Adrenal gland (tissue), 12 donors: Measurements from ENCODE around the gene MAD2L1BP. TPM values are rescaled to one million over a fixed set of nuclear protein-coding genes. Genes with fewer than 3 reads are reported as not detected.

Source experiments
- DNase-seq, 7 donors: peaks; one replicate each; pipeline ENCODE4 v3.0.0-alpha.2; 2019 to 2020
- H3K27ac ChIP-seq, 5 donors: fragments of 200-600 bp; sonication (generic) in 4 of 5; 1 replicate in 3 of 5; 2 replicates in 2 of 5; pipeline versions ENCODE4 v1.5.1 to v1.8.0; 2016 to 2020; ENCODE audit warnings: mild to moderate bottlenecking in 1 of 5
- H3K27me3 ChIP-seq: fragments of 200-600 bp; 2 replicates; pipeline ENCODE4 v1.8.0; 2021
- H3K36me3 ChIP-seq, 2 donors: fragments of 200-600 bp; replicated peaks in 1 of 2; 1 replicate in 1 of 2; 2 replicates in 1 of 2; pipeline versions ENCODE4 v1.5.1 to v1.8.0; 2018 to 2022
- H3K4me1 ChIP-seq, 2 donors: fragments of 200-600 bp; replicated peaks in 1 of 2; 1 replicate in 1 of 2; 2 replicates in 1 of 2; pipeline versions ENCODE4 v1.5.1 to v1.8.0; 2018 to 2021
- H3K4me3 ChIP-seq, 4 donors: fragments of 200-600 bp; sonication (generic) in 3 of 4; one replicate each; pipeline ENCODE4 v1.5.1; 2016 to 2018
- H3K9me3 ChIP-seq, 3 donors: fragments of 200-600 bp; sonication (generic) in 1 of 3; replicated peaks in 1 of 3; 1 replicate in 2 of 3; 2 replicates in 1 of 3; pipeline versions ENCODE4 v1.5.1 to v1.8.0; 2016 to 2021
- POLR2A ChIP-seq, 2 donors: fragments of 450-650 bp; IDR thresholded peaks; one replicate each; pipeline ENCODE4 v1.6.1; 2017; ENCODE audit warnings: antibody characterized with exemption in 2 of 2, mild to moderate bottlenecking in 2 of 2, moderate library complexity in 1 of 2
- WGBS, 4 donors: extraction: QIAGEN DNeasy Blood & Tissue Kit in 2 of 4; methylation state at CpG; one replicate each; pipeline versions ENCODE4 v1.1.5 to v1.1.7; 2013 to 2017; 5-methylcytosine and 5-hydroxymethylcytosine counted together
- intact Hi-C, 2 donors: fragments of 100-400 bp; cut with DNase I; formaldehyde crosslinking; loops; one replicate each; pipeline versions ENCODE4 v1.14.1 to v1.15.0; 2022 to 2023
- polyA plus RNA-seq, 3 donors: library from polyadenylated mRNA; stranded (reverse); fragments of 200-250 nt in 2 of 3; fragments of 350-450 nt in 1 of 3; fragmentation: Illumina TruSeq in 1 of 3; extraction: RNeasy Lipid Tissue Mini Kit (QIAGEN cat#74804) in 1 of 3; gene quantifications; one replicate each; pipeline ENCODE4 v1.2.3, GENCODE V29; 2013 to 2014
- total RNA-seq, 9 donors: library from RNA; depleted of rRNA in 4 of 9; stranded (reverse); fragments of >200 nt in 4 of 9; fragments of 120-200 nt in 1 of 9; fragmentation: NEBNext Ultra II Directional in 1 of 9; extraction: Animal tissue kit (Norgen Biotek cat#: 25700) in 1 of 9; gene quantifications; one replicate each; pipeline versions ENCODE4 v1.1.0 to v1.2.4, GENCODE V29; 2013 to 2023
- TF ChIP-seq, protein P1 (sequence below), 6 experiments: fragments of 450-650 bp in 4 of 6; fragments of 200-600 bp in 2 of 6; sonication (generic) in 1 of 6; IDR thresholded peaks; 1 replicate in 5 of 6; 2 replicates in 1 of 6; pipeline versions ENCODE4 v1.5.1 to v1.8.0; 2016 to 2021; ENCODE audit warnings: antibody characterized with exemption in 6 of 6, mild to moderate bottlenecking in 2 of 6, moderate library complexity in 1 of 6
- donor health status: healthy with polysubstance abuse.
- donor health status: Bipolar disorder and iron deficiency.
- donor health status: DM: yes; HTN: yes; CAD: no.
- donor health status: DM: no; HTN: no; CAD: no.
- donor health status: DM: no; HTN: no; CAD: no.
- donor health status: DM: yes; HTN: yes; CAD: no.

The MAD2L1BP gene
- total and polyA plus RNA-seq, 12 donors, result 15.2 to 112 (median 27.2) TPM

GRCh38 chr6:43670623-43670986, 35.0 kb downstream of the MAD2L1BP start:
- Histone ChIP-seq H3K4me3 (no peak overlapping the region), H3K27me3 (no peaks in the 10 kb centered on the region), H3K4me1 (peaks cover 31 to 52% of the 10 kb centered on the region in 2 donors), H3K36me3 (peaks cover 0 to 41% of the 10 kb centered on the region in 2 donors), H3K27ac (no peak overlapping the region), H3K9me3 (no peaks in the 10 kb centered on the region)
- intact Hi-C loops, result no loop called here
- DNase-seq, result no peak
- TF ChIP-seq, protein P1, sequence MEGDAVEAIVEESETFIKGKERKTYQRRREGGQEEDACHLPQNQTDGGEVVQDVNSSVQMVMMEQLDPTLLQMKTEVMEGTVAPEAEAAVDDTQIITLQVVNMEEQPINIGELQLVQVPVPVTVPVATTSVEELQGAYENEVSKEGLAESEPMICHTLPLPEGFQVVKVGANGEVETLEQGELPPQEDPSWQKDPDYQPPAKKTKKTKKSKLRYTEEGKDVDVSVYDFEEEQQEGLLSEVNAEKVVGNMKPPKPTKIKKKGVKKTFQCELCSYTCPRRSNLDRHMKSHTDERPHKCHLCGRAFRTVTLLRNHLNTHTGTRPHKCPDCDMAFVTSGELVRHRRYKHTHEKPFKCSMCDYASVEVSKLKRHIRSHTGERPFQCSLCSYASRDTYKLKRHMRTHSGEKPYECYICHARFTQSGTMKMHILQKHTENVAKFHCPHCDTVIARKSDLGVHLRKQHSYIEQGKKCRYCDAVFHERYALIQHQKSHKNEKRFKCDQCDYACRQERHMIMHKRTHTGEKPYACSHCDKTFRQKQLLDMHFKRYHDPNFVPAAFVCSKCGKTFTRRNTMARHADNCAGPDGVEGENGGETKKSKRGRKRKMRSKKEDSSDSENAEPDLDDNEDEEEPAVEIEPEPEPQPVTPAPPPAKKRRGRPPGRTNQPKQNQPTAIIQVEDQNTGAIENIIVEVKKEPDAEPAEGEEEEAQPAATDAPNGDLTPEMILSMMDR (IDR thresholded peaks at IDR 0.05), result no peak
- TF ChIP-seq POLR2A (IDR thresholded peaks at IDR 0.05), result no peak
- 96 to 98% (median 98%) methylated on average over 6 of the region's 6 CpGs; no CpG with 5 or more reads in 1 of the 4 donors for WGBS, 4 donors

DNA sequence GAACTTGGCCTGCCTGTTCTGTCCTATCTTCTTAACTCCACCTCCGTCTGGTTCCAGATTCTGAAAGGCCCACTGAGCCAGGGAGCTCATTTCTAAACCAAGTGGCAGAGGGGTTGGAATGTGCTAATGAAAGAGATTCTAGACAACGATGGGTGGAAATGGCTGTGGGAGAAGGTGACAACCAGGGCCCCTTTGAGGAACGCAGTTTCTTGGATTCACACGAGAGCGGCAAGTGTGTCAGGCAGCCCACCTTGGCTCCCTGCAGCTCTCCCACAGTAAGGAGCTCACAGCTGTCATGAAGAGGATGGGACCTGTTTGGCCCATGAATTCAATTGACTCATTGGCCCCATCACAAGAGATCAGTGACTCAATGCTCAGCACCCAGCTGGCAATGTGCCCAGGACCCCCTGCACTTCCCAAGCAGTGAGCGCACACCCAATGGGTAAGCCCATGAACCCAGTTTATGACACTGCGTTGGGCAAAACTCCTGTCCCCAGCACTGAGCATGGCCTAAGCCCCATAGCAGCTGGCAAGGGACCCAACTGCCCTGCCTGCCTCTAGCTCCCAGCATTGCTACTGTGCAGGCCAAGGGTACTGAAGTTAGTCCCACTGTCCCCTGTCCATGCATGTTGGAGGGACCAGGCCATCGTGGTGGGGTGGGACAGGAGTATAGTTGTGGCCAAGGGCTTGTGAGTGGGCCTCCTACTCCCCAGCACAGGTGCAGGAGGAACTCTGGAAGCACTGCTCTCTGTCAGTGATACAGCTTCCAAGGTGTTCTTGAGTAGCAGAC, 35.6 kb downstream of the MAD2L1BP start:
- intact Hi-C loops, result no loop called here
- Histone ChIP-seq H3K27ac (peak overlapping the region in 3 of 5 donors; percentile 75 to 83 (median 77)), H3K4me3 (no peak overlapping the region), H3K27me3 (no peaks in the 10 kb centered on the region), H3K36me3 (peaks cover 0 to 47% of the 10 kb centered on the region in 2 donors), H3K9me3 (no peaks in the 10 kb centered on the region), H3K4me1 (peaks cover 31 to 52% of the 10 kb centered on the region in 2 donors)
- TF ChIP-seq, protein P1 (IDR thresholded peaks at IDR 0.05), result no peak
- no peak for TF ChIP-seq POLR2A (IDR thresholded peaks at IDR 0.05)
- DNase-seq, result peak in 3 of 7 donors; percentile 20 to 37 (median 29)
- WGBS, 4 donors, result 87 to 94% (median 90%) methylated on average over 5 to 8 of the region's 8 CpGs

GRCh38 chr6:43671801-43672690, 36.4 kb downstream of the MAD2L1BP start:
- Histone ChIP-seq H3K27me3 (no peaks in the 10 kb centered on the region), H3K4me3 (no peak overlapping the region), H3K9me3 (no peaks in the 10 kb centered on the region), H3K27ac (peak overlapping the region in 4 of 5 donors; percentile 26 to 83 (median 76)), H3K4me1 (peaks cover 31 to 52% of the 10 kb centered on the region in 2 donors), H3K36me3 (peaks cover 0 to 55% of the 10 kb centered on the region in 2 donors)
- intact Hi-C loops, result no loop called here
- 70 to 81% (median 76%) methylated on average over 9 to 16 of the region's 16 CpGs for WGBS, 4 donors
- TF ChIP-seq, protein P1 (IDR thresholded peaks at IDR 0.05), result no peak
- no peak for TF ChIP-seq POLR2A (IDR thresholded peaks at IDR 0.05)
- peak; percentile 50 to 76 (median 64) for DNase-seq
